Measurements from ENCODE around the gene ZNF503.

The ZNF503 gene

DNA sequence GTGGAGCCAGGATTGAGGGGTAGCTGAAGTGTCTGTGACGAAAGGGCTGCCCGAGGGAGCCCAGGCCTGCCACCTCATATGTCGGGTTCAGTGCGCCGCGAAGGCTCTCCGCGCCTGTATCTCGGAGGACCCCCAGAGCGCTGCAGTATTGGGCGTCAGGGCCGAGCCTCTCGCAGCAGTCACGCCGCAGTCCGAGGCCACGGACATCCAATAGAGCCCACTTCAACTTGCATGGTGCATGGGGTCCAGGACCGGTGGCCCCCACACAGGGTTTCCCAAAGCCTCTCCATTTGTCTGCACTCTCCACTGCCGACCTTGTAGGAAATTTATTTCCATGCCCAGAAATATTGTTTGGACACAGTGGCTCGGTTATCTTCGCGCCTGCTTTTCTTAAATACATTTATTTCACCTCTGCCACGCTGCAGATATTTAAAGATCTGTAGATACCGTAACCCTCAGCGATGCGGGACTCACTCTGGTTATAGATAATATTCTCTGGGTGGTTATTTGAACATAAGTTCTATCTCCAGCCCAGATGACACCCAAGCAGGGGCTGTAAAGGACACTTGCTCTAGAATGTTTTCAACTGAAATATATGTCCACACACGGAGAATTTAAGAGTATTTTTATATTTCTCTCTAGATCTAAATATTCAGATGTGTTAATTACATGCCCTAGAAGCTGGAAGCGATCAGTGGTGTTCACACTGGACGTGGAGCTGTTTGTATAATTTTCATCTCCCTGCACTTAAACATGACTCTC is 5.1 kb upstream of the ZNF503 start:
- DNase-seq (ENCODE audit: low spot score): no peak

GRCh38 chr10:75405598-75406461 is 4.3 kb upstream of the ZNF503 start:
- no peak for DNase-seq (ENCODE audit: low spot score)

GRCh38 chr10:75404815-75405597 is 3.4 kb upstream of the ZNF503 start:
- DNase-seq (ENCODE audit: low spot score): peak; percentile 65

- peak; percentile 58 for DNase-seq (ENCODE audit: low spot score)
Measured at GRCh38 chr10:75403939-75404814, 2.6 kb upstream of the ZNF503 start.

GRCh38 chr10:75403144-75403938 is 1.8 kb upstream of the ZNF503 start:
- peak; percentile 62 for DNase-seq (ENCODE audit: low spot score)

DNA sequence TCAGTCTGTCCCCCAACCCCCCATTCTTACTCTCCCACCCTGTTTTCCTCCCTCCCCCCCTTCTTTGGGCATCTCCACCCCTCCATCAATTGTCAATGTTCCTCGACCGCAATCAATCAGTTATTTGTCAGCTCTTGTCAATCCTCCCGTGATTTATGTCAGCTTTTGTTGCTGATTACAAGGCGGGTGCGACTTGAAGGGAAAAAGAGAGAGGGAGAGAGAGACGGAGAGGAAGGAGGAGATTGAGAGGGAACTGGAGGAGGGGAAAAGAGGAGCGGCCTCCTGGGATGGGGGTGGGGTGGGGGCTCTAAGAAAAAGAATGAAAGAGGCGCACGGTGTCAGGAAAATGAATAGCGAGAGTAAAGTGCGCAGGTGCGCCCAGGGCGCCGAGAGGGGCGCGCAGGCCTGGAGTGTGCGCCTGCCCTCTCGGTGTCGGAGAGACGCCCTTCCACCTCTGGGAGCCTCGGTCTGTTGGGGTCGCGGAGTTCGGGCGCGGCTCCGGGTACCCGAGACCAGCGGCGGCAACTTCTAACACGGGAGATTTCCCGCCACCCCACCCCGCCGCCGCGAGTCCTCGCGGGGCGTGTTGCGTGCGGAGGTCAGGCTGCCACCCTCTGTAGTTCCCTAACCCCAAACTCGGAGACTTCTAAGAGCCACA is 1.1 kb upstream of the ZNF503 start:
- DNase-seq (ENCODE audit: low spot score): peak; percentile 84

- peak; percentile 21 for DNase-seq (ENCODE audit: low spot score)
Measured at GRCh38 chr10:75400771-75401568, 594 bp downstream of the ZNF503 start.

DNA sequence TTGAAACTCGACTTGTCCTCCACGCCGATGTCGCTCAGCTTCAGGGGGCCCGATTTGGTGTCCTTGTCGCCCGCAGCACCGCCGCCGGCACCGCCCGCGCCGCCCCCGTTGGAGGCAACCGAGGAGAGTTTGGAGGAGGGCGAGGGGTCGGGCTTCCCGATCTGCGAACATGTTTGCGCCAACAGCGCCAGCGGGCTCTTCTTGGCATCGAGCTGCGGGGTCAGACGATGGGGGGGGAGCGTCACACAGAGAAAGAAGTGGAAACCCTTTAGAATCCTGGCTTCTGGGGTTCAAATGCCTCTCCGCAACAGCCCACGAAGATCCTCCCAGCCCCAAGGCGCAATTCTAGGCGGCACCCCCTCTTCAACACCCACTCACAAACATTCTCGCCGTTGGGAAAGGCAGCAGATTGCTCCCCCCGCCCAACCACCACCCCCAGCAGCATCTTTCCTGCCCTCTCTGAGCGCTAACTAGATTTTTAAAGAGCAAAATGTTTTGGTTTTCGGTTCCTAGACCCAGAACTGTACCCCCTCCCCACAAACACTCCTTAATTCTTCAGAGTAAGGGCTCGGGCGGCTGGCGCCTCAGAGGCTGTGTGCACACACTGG is 1.3 kb downstream of the ZNF503 start:
- DNase-seq (ENCODE audit: low spot score): no peak

DNA sequence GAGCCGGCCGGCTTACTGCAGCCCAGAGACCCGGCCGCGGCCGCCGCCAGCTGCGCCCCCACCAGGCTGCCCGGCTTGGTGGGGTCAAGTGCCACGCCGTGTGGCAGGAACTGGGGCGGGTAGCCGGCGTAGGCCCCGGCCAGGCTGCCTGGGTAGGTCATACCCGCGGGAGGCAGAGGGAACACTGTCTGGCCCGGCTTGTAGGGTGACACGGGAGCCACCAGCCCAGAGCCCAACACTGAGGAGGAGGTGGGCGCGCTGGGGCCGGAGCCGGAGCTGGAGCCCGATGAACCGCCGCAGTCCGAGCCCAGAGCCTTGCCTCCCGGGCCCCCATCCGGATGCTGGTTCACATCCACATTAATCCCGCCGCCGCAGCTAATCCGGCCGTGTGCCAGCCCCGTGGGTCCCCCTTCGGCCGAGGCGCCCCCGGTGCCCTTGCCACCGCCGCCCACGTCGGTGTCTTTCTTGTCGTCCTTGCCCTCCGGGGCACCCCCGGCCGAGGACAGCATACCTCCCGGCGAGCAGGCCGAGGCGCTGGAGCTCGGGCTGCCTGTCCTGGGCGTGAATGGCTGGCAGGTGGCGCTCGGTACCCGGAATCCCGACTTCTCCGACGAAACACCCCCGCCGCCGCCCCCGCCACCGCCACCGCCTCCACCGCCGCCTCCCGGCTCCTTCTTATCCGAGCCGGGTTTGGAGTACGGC is 2.0 kb downstream of the ZNF503 start:
- DNase-seq (ENCODE audit: low spot score): peak; percentile 64

GRCh38 chr10:75398692-75399460 is 2.7 kb downstream of the ZNF503 start:
- no peak for DNase-seq (ENCODE audit: low spot score)

DNA sequence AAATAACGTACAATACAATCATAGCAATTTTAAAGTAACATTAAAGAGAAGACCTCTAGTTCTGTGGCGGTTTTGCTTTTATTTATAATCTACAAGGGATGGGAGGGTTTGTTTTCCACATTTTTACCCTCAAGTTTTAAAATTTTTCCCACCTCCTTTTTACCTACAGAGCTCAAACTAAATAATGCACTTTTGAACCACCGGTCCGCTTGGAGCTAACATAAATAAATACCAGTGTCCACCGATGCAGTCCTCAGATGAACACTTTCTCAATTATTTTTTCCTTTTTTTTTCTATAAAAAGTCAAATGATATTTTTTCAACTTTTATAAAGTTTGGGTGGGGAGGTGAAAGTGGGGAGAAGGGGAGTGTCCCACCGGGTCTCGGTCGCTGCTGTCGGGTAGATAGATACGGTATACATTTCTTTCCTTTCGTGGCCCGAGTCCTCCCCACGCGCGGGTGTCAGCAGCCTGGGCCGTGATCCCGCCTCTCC is 3.3 kb downstream of the ZNF503 start:
- DNase-seq (ENCODE audit: low spot score): no peak

GRCh38 chr10:75397496-75398199 is 3.9 kb downstream of the ZNF503 start:
- DNase-seq (ENCODE audit: low spot score): no peak

DNA sequence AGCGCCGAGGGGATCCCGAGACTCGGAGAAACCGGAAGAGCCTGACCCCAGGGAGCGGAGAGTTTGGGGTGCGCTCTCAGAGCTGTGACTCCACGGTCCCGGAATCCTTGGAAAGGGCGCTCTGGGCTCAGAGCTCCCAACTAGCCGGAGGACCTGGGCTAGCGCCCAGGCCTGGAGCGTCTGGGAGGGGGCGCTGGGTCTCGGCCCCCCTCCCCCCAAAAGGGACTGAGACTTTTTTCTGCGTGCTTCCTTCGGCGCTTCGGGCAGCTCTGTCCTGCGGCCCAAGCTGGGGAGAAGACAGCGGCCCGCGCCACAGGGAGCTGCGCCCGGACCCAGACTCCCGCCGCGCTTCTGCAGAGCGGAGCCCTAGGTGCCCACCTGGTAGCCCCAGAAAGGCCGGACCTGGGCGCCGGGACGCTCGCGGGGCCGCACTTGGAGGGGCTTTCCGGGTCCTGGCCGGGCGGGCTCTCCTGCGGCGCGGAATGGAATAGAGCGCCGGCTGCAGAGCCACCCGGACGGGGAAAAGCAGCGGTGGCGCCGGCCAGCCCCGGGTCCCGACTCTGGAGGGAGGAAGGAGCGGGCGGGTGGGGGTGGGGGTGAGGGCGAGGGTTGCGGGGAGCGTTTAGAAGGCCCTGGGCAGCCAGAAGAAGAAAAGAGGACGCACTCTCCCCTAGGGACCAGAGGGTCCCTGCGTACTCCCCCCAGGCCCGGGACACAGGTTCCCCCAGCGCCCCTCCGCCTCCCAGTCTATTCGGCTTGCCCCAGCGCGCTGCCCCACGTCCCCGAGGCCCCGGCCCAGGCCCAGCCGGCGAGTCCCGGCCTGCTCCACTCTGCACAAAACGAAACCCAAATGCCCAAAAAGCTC is 4.7 kb downstream of the ZNF503 start:
- DNase-seq (ENCODE audit: low spot score): no peak

GRCh38 chr10:75395932-75396630 is 5.5 kb downstream of the ZNF503 start:
- DNase-seq (ENCODE audit: low spot score): no peak
